ENCODE results near the gene LCN15. TPM values are rescaled to one million over a fixed set of nuclear protein-coding genes. Genes with fewer than 3 reads are reported as not detected.
A peak's percentile ranks its signal among the peaks of the same experiment; 100 is the strongest.
"Not testable (repeated sequence)": the region's sequence is repeated elsewhere in the genome, so short reads cannot be mapped to it uniquely, and the experiment has no call there.

The LCN15 gene
- total RNA-seq, 1 experiment from 2014 or later, result not detected

- BruUV-seq (replicated peaks), result no TSS peak
- no peaks in the 10 kb centered on the region for H3K27me3 Mint-ChIP-seq (ENCODE audit: unreplicated experiment)
- TF ChIP-seq CTCF (IDR thresholded peaks at IDR 0.05; ENCODE audit: unreplicated experiment), result no peak
- H3K9me3 Mint-ChIP-seq (ENCODE audit: low read depth, unreplicated experiment), result no peaks in the 10 kb centered on the region
- peaks cover 36% of the 10 kb centered on the region for H3K36me3 Mint-ChIP-seq (ENCODE audit: insufficient read depth, unreplicated experiment)
- peak overlapping the region; percentile 36 for H3K27ac Mint-ChIP-seq (ENCODE audit: unreplicated experiment)
- CTCF ChIA-PET, result no interaction called here
- intact Hi-C loops (cut with micrococcal nuclease; ENCODE audit: unreplicated experiment), result no loop called here
- no peak for DNase-seq
- no peak overlapping the region for H3K4me3 Mint-ChIP-seq (ENCODE audit: low read depth, unreplicated experiment)
- H3K4me1 Mint-ChIP-seq (ENCODE audit: low read depth, unreplicated experiment), result no peaks in the 10 kb centered on the region
Observed at GRCh38 chr9:136803551-136804508, 39.5 kb upstream of the LCN15 start.

- CTCF ChIA-PET; intact Hi-C loops (cut with micrococcal nuclease; ENCODE audit: unreplicated experiment); H3K4me3 Mint-ChIP-seq (ENCODE audit: low read depth, unreplicated experiment); BruUV-seq (replicated peaks); DNase-seq; H3K27me3 Mint-ChIP-seq (ENCODE audit: unreplicated experiment); H3K9me3 Mint-ChIP-seq (ENCODE audit: low read depth, unreplicated experiment); H3K4me1 Mint-ChIP-seq (ENCODE audit: low read depth, unreplicated experiment); H3K27ac Mint-ChIP-seq (ENCODE audit: unreplicated experiment): not testable (repeated sequence)
- H3K36me3 Mint-ChIP-seq (ENCODE audit: insufficient read depth, unreplicated experiment), result peaks cover 32% of the 10 kb centered on the region
Observed at GRCh38 chr9:136803009-136803550, 38.8 kb upstream of the LCN15 start.

- DNase-seq, result no peak
- H3K36me3 Mint-ChIP-seq (ENCODE audit: insufficient read depth, unreplicated experiment), result peaks cover 28% of the 10 kb centered on the region
- no peaks in the 10 kb centered on the region for H3K4me1 Mint-ChIP-seq (ENCODE audit: low read depth, unreplicated experiment)
- no peak overlapping the region for H3K4me3 Mint-ChIP-seq (ENCODE audit: low read depth, unreplicated experiment)
- BruUV-seq (replicated peaks), result no TSS peak
- H3K9me3 Mint-ChIP-seq (ENCODE audit: low read depth, unreplicated experiment), result no peaks in the 10 kb centered on the region
- CTCF ChIA-PET, result no interaction called here
- intact Hi-C loops (cut with micrococcal nuclease; ENCODE audit: unreplicated experiment), result no loop called here
- H3K27me3 Mint-ChIP-seq (ENCODE audit: unreplicated experiment), result no peaks in the 10 kb centered on the region
- no peak for TF ChIP-seq CTCF (IDR thresholded peaks at IDR 0.05; ENCODE audit: unreplicated experiment)
- no peak overlapping the region for H3K27ac Mint-ChIP-seq (ENCODE audit: unreplicated experiment)
Observed at GRCh38 chr9:136802321-136802720, 38.0 kb upstream of the LCN15 start.

- H3K36me3 Mint-ChIP-seq (ENCODE audit: insufficient read depth, unreplicated experiment), result peaks cover 22% of the 10 kb centered on the region
- peaks cover 12% of the 10 kb centered on the region for H3K27me3 Mint-ChIP-seq (ENCODE audit: unreplicated experiment)
- CTCF ChIA-PET, result interaction anchor here (0.6 to 1.4 kb wide), 4 partner anchors 9 to 42 kb away, joined by 3 to 5 read pairs (median 4); partner anchors contain the start of gene AJM1
- H3K4me3 Mint-ChIP-seq (ENCODE audit: low read depth, unreplicated experiment), result peak overlapping the region; percentile 63
- BruUV-seq (replicated peaks), result no TSS peak
- H3K27ac Mint-ChIP-seq (ENCODE audit: unreplicated experiment), result no peak overlapping the region
- intact Hi-C loops (cut with micrococcal nuclease; ENCODE audit: unreplicated experiment), result no loop called here
- H3K9me3 Mint-ChIP-seq (ENCODE audit: low read depth, unreplicated experiment), result no peaks in the 10 kb centered on the region
- TF ChIP-seq CTCF (IDR thresholded peaks at IDR 0.05; ENCODE audit: unreplicated experiment), result no peak
- DNase-seq, result peak; percentile 82
- no peaks in the 10 kb centered on the region for H3K4me1 Mint-ChIP-seq (ENCODE audit: low read depth, unreplicated experiment)
Observed at GRCh38 chr9:136799854-136800657, 35.7 kb upstream of the LCN15 start.
